ENCODE results near the gene HSPA6.

DNA sequence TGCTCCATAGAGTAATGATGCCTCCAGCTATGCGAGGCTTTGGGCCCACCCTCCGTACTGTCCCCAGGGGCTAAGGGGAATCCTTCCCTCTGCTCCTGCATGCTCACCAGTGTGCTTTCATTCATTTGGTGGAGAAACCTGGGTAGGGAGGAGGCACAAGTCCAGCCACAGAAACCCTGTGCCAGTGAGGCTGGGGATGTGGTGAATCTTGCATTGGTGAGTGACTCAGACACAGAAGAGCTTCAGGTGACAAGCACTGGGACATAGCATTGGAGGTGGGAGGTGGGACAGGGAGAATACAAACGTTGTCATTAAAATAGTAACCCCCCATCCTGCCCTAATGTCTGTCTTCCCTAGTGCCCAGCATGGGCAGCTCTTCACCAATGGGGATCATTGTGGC lies 13.9 kb upstream of the HSPA6 start:
- TF ChIP-seq, protein P1, sequence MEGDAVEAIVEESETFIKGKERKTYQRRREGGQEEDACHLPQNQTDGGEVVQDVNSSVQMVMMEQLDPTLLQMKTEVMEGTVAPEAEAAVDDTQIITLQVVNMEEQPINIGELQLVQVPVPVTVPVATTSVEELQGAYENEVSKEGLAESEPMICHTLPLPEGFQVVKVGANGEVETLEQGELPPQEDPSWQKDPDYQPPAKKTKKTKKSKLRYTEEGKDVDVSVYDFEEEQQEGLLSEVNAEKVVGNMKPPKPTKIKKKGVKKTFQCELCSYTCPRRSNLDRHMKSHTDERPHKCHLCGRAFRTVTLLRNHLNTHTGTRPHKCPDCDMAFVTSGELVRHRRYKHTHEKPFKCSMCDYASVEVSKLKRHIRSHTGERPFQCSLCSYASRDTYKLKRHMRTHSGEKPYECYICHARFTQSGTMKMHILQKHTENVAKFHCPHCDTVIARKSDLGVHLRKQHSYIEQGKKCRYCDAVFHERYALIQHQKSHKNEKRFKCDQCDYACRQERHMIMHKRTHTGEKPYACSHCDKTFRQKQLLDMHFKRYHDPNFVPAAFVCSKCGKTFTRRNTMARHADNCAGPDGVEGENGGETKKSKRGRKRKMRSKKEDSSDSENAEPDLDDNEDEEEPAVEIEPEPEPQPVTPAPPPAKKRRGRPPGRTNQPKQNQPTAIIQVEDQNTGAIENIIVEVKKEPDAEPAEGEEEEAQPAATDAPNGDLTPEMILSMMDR (IDR thresholded peaks at IDR 0.05) = no peak
- no peak for TF ChIP-seq POLR2A (IDR thresholded peaks at IDR 0.05)
